ENCODE results near the gene PARD3.

The PARD3 gene

DNA sequence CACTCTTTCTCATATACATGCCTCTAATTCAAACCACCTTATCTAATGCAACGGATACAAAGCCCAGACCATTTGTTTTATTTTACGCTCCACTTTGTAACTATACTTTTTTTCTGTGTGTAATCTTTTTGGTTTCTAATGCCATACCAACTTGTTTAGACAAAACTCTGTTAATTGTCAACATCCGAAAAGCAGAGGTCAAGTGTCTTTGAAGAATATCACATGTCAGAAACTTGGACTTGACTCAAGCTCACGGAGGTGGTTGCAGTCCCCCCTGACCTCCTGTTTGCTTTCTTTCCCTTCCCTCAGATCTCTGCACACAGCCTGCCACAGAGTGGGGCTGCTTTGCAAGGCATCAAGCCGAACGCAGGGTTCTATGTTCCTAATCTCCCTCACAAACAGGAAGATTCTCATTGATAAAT, 698.9 kb downstream of the PARD3 start:
- Histone ChIP-seq H3K36me3 (ENCODE audit: control insufficient read depth, insufficient read depth, low read length) (no peaks in the 10 kb centered on the region), H3K27me3 (replicated peaks; ENCODE audit: control insufficient read depth, insufficient read depth, low read length) (no peaks in the 10 kb centered on the region), H3K4me3 (replicated peaks; ENCODE audit: low read depth, low read length) (no peak overlapping the region)
- no peak for TF ChIP-seq CTCF (IDR thresholded peaks at IDR 0.05; ENCODE audit: insufficient read depth, low read length, poor library complexity, severe bottlenecking)
- DNase-seq (ENCODE audit: extremely low read depth, insufficient read length): no peak

DNA sequence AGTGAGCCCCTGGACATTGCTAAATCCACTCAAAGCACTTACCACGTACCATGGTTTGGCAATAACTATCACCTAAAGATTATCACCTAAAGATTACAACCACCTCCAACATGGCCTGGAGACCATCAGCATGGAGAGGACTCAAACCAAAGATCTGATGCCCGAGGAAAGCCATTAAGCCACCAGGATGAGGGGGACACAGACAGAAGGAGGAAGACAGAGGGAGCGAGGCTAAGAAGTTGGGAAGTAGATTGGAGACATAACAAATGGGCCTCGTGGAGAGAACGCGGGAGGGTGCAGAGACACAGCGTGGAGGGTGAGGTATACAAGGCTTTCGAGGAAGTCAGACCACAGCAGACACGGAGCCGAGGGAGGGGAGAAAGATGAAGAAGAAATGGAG, 700.2 kb downstream of the PARD3 start:
- no peak for DNase-seq (ENCODE audit: extremely low read depth, insufficient read length)
- Histone ChIP-seq H3K36me3 (ENCODE audit: control insufficient read depth, insufficient read depth, low read length) (no peaks in the 10 kb centered on the region), H3K4me3 (replicated peaks; ENCODE audit: low read depth, low read length) (no peak overlapping the region), H3K27me3 (replicated peaks; ENCODE audit: control insufficient read depth, insufficient read depth, low read length) (no peaks in the 10 kb centered on the region)
- no peak for TF ChIP-seq CTCF (IDR thresholded peaks at IDR 0.05; ENCODE audit: insufficient read depth, low read length, poor library complexity, severe bottlenecking)

GRCh38 chr10:34113504-34114225, 701.4 kb downstream of the PARD3 start:
- TF ChIP-seq CTCF (IDR thresholded peaks at IDR 0.05; ENCODE audit: insufficient read depth, low read length, poor library complexity, severe bottlenecking): no peak
- H3K36me3 ChIP-seq (ENCODE audit: control insufficient read depth, insufficient read depth, low read length): no peaks in the 10 kb centered on the region
- H3K4me3 ChIP-seq (replicated peaks; ENCODE audit: low read depth, low read length): no peak overlapping the region
- DNase-seq (ENCODE audit: extremely low read depth, insufficient read length): no peak
- H3K27me3 ChIP-seq (replicated peaks; ENCODE audit: control insufficient read depth, insufficient read depth, low read length): no peaks in the 10 kb centered on the region

DNA sequence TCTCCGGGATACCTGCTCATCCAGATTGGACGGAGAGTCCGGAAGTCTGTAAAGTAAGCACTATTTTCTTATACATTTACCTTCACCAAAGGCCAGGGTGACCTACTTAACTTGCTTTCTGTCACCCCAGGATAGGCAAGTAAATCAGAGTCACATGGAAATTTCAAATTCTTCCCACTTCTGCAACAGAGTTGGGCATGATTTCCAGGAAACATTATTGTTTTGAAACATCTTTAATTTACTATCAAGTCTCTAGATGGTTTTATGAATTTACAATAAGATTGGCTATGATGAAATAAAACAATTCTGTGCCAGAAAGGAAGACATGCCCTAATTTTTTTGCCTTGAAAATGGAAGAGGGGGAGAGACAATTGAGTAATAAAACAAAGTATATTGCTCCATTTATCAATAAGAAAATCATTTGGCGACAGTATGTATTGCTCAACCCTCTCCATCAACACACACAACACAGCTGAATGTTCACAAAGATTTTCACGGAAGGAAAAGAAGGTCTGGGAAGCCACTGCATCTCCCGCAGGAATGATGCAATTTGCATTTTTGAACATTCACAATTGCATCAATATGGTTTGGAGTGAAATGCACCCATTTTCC, 702.8 kb downstream of the PARD3 start:
- no peak for DNase-seq (ENCODE audit: extremely low read depth, insufficient read length)
- Histone ChIP-seq H3K27me3 (replicated peaks; ENCODE audit: control insufficient read depth, insufficient read depth, low read length) (no peaks in the 10 kb centered on the region), H3K4me3 (replicated peaks; ENCODE audit: low read depth, low read length) (no peak overlapping the region), H3K36me3 (ENCODE audit: control insufficient read depth, insufficient read depth, low read length) (no peaks in the 10 kb centered on the region)
- no peak for TF ChIP-seq CTCF (IDR thresholded peaks at IDR 0.05; ENCODE audit: insufficient read depth, low read length, poor library complexity, severe bottlenecking)

DNA sequence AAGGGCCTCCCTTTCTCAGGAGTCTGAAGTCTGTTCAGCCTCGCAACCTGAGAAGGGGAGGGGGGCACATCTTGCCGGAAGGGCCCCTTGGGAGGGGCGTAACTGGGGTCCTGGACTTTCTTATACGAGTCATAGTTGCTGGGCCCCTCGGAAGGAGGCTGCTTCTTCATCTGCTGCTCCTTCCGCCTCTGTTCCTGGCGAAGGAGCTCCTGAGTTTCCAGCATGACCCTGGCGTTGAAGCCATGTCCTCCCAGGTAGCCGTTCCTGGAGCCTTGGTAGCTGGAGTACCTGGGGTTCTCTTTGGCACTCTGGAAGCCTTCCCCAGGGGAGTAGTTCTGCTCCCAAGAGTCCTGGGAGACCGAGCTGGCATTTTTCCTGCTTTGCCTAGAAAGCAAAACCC, 703.9 kb downstream of the PARD3 start:
- DNase-seq (ENCODE audit: extremely low read depth, insufficient read length): no peak
- Histone ChIP-seq H3K27me3 (replicated peaks; ENCODE audit: control insufficient read depth, insufficient read depth, low read length) (no peaks in the 10 kb centered on the region), H3K4me3 (replicated peaks; ENCODE audit: low read depth, low read length) (no peak overlapping the region), H3K36me3 (ENCODE audit: control insufficient read depth, insufficient read depth, low read length) (no peaks in the 10 kb centered on the region)
- TF ChIP-seq CTCF (IDR thresholded peaks at IDR 0.05; ENCODE audit: insufficient read depth, low read length, poor library complexity, severe bottlenecking): no peak

All from GM06990 (cell line).